Measurements from ENCODE around the gene PCMTD2. TPM values are rescaled to one million over a fixed set of nuclear protein-coding genes. Genes with fewer than 3 reads are reported as not detected.
"Not testable (repeated sequence)": the region's sequence is repeated elsewhere in the genome, so short reads cannot be mapped to it uniquely, and the experiment has no call there.

Gene PCMTD2
- total and polyA plus RNA-seq, 2 experiments from 2014 or later: 33.8 to 76.1 TPM

DNA sequence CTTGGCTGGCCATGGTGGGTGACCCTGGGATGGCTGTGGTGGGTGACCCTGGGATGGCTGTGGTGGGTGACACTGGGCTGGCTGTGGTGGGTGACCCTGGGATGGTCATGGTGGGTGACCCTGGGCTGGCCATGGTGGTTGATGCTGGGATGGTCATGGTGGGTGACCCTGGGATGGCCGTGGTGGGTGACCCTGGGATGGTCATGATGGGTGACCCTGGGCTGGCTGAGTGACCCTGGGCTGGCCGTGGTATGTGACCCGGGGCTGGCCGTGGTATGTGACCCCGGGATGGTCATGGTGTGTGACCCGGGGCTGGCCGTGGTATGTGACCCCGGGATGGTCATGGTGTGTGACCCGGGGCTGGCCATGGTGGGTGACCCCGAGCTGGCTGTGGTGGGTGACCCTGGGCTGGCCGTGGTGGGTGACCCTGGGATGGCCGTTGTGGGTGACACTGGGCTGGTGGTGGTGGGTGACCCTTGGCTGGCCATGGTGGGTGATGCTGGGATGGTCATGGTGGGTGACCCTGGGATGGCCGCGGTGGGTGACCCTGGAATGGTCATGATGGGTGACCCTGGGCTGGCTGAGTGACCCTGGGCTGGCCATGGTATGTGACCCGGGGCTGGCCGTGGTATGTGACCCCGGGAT lies 20.5 kb upstream of the PCMTD2 start:
- H3K4me3 ChIP-seq; H3K4me1 ChIP-seq (ENCODE audit: insufficient read depth); H3F3A ChIP-seq (replicated peaks; ENCODE audit: low read depth); H3K27me3 Mint-ChIP-seq (ENCODE audit: insufficient read depth, low read depth, poor library complexity); H2AFZ ChIP-seq; H3K4me1 Mint-ChIP-seq; H3K79me2 ChIP-seq (replicated peaks; ENCODE audit: insufficient read depth); H3K36me3 ChIP-seq (ENCODE audit: insufficient read depth); H3K4me3 Mint-ChIP-seq; H4K20me1 ChIP-seq (replicated peaks; ENCODE audit: insufficient read depth); H3K27ac Mint-ChIP-seq; ATAC-seq; H3K27ac ChIP-seq (ENCODE audit: low read depth); H3K9me2 ChIP-seq (ENCODE audit: insufficient read depth); H3K4me2 ChIP-seq; H3K27me3 ChIP-seq (ENCODE audit: insufficient read depth); DNase-seq (ENCODE audit: low spot score): not testable (repeated sequence)
- Mint-ChIP-seq H3K36me3 (ENCODE audit: low read depth) (peaks cover 23% of the 10 kb centered on the region), H3K9me3 (peaks cover 33% of the 10 kb centered on the region)

DNA sequence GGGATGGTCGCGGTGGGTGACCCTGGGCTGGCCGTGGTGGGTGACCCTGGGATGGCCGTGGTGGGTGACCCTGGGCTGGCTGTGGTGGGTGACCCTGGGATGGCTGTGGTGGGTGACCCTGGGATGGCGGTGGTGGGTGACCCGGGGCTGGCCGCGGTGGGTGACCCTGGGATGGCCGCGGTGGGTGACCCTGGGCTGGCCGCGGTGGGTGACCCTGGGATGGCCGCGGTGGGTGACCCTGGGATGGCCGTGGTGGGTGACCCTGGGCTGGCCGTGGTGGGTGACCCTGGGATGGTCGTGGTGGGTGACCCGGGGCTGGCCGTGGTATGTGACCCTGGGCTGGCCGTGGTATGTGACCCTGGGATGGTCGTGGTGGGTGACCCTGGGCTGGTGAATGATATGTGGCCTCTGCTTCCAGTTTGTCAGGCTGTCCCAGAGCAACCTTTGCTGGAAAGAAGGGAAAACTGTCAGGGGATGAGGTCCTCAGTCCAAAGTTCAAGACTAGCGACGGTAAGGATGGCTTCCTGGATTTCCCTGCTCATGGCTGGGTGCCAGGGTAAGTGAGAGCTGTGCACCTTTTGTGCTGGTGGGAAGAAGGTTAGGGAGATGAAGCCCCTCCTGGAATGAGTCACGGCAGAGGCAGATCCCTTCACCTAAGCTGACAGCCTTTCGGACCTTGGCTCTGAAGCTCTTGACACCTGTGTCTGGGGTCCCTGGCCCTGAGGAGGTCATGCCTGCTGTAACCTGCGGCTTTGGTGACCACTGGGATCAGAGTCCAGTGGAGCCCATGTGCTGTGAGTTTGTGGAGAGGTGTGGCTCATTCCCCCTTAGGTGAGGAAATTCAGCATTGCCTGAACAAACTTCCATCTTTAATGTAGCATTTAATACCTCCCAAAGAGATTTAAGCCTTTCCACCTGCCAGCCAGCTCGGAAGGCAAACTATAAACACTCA lies 19.1 kb upstream of the PCMTD2 start:
- H3K4me3 Mint-ChIP-seq: no peak overlapping the region
- Histone ChIP-seq H3K27me3 (ENCODE audit: insufficient read depth) (no peaks in the 10 kb centered on the region), H3K79me2 (replicated peaks; ENCODE audit: insufficient read depth) (no peaks in the 10 kb centered on the region), H3K4me3 (no peak overlapping the region), H3K36me3 (ENCODE audit: insufficient read depth) (no peaks in the 10 kb centered on the region), H3K9me2 (ENCODE audit: insufficient read depth) (no peaks in the 10 kb centered on the region), H3F3A (replicated peaks; ENCODE audit: low read depth) (no peaks in the 10 kb centered on the region), H4K20me1 (replicated peaks; ENCODE audit: insufficient read depth) (no peaks in the 10 kb centered on the region), H3K4me1 (ENCODE audit: insufficient read depth) (no peaks in the 10 kb centered on the region), H3K4me2 (no peak overlapping the region), H2AFZ (no peak overlapping the region), H3K27ac (ENCODE audit: low read depth) (no peak overlapping the region)
- peaks cover 23% of the 10 kb centered on the region for H3K36me3 Mint-ChIP-seq (ENCODE audit: low read depth)
- no peaks in the 10 kb centered on the region; the same call in 2 of the 3 replicates for H3K4me1 Mint-ChIP-seq
- no peak overlapping the region for H3K27ac Mint-ChIP-seq
- no peak for ATAC-seq
- H3K9me3 Mint-ChIP-seq: peaks cover 37% of the 10 kb centered on the region
- DNase-seq (ENCODE audit: low spot score): no peak
- H3K27me3 Mint-ChIP-seq (ENCODE audit: insufficient read depth, low read depth, poor library complexity): peaks cover 9% of the 10 kb centered on the region
- no peak for TF ChIP-seq EZH2 (IDR thresholded peaks at IDR 0.05; ENCODE audit: low read depth, unreplicated experiment)
- TF ChIP-seq, protein P1, sequence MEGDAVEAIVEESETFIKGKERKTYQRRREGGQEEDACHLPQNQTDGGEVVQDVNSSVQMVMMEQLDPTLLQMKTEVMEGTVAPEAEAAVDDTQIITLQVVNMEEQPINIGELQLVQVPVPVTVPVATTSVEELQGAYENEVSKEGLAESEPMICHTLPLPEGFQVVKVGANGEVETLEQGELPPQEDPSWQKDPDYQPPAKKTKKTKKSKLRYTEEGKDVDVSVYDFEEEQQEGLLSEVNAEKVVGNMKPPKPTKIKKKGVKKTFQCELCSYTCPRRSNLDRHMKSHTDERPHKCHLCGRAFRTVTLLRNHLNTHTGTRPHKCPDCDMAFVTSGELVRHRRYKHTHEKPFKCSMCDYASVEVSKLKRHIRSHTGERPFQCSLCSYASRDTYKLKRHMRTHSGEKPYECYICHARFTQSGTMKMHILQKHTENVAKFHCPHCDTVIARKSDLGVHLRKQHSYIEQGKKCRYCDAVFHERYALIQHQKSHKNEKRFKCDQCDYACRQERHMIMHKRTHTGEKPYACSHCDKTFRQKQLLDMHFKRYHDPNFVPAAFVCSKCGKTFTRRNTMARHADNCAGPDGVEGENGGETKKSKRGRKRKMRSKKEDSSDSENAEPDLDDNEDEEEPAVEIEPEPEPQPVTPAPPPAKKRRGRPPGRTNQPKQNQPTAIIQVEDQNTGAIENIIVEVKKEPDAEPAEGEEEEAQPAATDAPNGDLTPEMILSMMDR (conservative IDR thresholded peaks at IDR 0.05; ENCODE audit: low read depth in 2 of 2): no peak
- TF ChIP-seq, protein P2, sequence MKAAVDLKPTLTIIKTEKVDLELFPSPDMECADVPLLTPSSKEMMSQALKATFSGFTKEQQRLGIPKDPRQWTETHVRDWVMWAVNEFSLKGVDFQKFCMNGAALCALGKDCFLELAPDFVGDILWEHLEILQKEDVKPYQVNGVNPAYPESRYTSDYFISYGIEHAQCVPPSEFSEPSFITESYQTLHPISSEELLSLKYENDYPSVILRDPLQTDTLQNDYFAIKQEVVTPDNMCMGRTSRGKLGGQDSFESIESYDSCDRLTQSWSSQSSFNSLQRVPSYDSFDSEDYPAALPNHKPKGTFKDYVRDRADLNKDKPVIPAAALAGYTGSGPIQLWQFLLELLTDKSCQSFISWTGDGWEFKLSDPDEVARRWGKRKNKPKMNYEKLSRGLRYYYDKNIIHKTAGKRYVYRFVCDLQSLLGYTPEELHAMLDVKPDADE (IDR thresholded peaks at IDR 0.05): no peak
- TF ChIP-seq, protein P3, sequence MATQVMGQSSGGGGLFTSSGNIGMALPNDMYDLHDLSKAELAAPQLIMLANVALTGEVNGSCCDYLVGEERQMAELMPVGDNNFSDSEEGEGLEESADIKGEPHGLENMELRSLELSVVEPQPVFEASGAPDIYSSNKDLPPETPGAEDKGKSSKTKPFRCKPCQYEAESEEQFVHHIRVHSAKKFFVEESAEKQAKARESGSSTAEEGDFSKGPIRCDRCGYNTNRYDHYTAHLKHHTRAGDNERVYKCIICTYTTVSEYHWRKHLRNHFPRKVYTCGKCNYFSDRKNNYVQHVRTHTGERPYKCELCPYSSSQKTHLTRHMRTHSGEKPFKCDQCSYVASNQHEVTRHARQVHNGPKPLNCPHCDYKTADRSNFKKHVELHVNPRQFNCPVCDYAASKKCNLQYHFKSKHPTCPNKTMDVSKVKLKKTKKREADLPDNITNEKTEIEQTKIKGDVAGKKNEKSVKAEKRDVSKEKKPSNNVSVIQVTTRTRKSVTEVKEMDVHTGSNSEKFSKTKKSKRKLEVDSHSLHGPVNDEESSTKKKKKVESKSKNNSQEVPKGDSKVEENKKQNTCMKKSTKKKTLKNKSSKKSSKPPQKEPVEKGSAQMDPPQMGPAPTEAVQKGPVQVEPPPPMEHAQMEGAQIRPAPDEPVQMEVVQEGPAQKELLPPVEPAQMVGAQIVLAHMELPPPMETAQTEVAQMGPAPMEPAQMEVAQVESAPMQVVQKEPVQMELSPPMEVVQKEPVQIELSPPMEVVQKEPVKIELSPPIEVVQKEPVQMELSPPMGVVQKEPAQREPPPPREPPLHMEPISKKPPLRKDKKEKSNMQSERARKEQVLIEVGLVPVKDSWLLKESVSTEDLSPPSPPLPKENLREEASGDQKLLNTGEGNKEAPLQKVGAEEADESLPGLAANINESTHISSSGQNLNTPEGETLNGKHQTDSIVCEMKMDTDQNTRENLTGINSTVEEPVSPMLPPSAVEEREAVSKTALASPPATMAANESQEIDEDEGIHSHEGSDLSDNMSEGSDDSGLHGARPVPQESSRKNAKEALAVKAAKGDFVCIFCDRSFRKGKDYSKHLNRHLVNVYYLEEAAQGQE (IDR thresholded peaks at IDR 0.05; ENCODE audit: unreplicated experiment): no peak
- TF ChIP-seq EZH2phosphoT487 (IDR thresholded peaks at IDR 0.05; ENCODE audit: unreplicated experiment): no peak
- TF ChIP-seq NANOG (IDR thresholded peaks at IDR 0.05; ENCODE audit: borderline replicate concordance): no peak
- no peak for TF ChIP-seq JUNB (IDR thresholded peaks at IDR 0.05; ENCODE audit: unreplicated experiment)
- TF ChIP-seq POLR2AphosphoS5 (IDR thresholded peaks at IDR 0.05; ENCODE audit: low read depth): no peak
- TF ChIP-seq ZNF331 (CRISPR knock-in tag; IDR thresholded peaks at IDR 0.05; ENCODE audit: low read depth): no peak
- no peak for TF ChIP-seq CREB1 (CRISPR knock-in tag; IDR thresholded peaks at IDR 0.05; ENCODE audit: low read depth)
- TF ChIP-seq ZNF114 (CRISPR knock-in tag; IDR thresholded peaks at IDR 0.05): no peak
